Lung microvascular endothelial cell (primary cell): ENCODE results near the gene EXOC1. TPM values are rescaled to one million over a fixed set of nuclear protein-coding genes. Genes with fewer than 3 reads are reported as not detected.
"Not testable (repeated sequence)": the region's sequence is repeated elsewhere in the genome, so short reads cannot be mapped to it uniquely, and the experiment has no call there.

Source experiments
- DNase-seq, 2 donors: peaks; one replicate each; pipeline versions ENCODE4 v3.0.0 to v3.0.0-alpha.2; 2010; ENCODE audit warnings: low read depth in 2 of 2
- total RNA-seq: library from RNA; depleted of rRNA; stranded (reverse); fragments of >200 nt; gene quantifications from 2 replicates; pipeline ENCODE4 v1.2.1, GENCODE V29; 2014

The EXOC1 gene
- total RNA-seq, 1 donor from 2014 or later = 32.7 TPM

GRCh38 chr4:55904576-55904975, 51.1 kb downstream of the EXOC1 start:
- DNase-seq = no peak

- DNase-seq = no peak
These were observed 52.9 kb downstream of the EXOC1 start for GRCh38 chr4:55906323-55906722.

GRCh38 chr4:55906989-55907388, 53.5 kb downstream of the EXOC1 start:
- peak in 1 of 2 donors; percentile 44 for DNase-seq

DNA sequence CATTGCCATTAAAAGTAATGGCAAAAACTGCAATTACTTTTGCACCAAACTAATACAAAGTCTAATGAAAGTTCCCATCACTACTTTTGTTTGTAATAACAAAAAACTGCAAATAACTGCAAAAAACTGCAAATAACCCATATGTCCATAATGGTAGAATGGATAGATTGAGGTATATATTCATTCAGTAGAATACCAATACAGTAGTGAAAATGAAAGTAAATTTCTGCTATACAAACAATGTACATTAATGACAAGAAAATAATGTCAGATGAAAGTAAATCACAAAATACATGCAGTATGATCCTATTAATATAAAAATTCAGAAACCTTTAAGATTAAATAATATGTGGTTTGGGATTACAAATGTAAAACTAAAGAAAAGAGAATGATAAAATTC, 54.0 kb downstream of the EXOC1 start:
- DNase-seq = no peak

- DNase-seq = peak in 1 of 2 donors; percentile 17
These were observed 56.7 kb downstream of the EXOC1 start for GRCh38 chr4:55910140-55910539.

DNA sequence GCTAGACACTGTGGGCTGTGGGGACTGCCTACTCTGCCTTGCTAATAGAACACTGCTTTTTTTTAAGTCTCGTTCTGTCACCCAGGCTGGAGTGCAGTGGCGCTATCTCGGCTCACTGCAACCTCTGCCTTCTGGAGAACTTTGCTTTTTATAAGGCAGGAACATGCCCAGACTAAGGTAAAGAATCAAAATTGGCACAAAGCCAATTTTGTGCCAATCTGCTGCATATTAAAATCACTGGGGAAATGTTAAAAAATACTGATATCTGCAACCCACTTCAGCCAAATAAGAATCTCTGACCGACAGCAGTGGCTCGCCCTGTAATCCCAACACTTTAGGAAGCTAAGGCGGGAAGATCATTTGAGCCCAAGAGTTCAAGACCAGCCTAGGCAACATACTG, 58.8 kb downstream of the EXOC1 start:
- DNase-seq = no peak

GRCh38 chr4:55920571-55920970, 67.1 kb downstream of the EXOC1 start:
- DNase-seq = peak in 1 of 2 donors; percentile 16

- DNase-seq = peak; percentile 41 to 43
These were observed 67.6 kb downstream of the EXOC1 start for GRCh38 chr4:55921093-55921492.

- DNase-seq = peak in 1 of 2 donors; percentile 44
These were observed 71.8 kb downstream of the EXOC1 start for GRCh38 chr4:55925241-55925640.

DNA sequence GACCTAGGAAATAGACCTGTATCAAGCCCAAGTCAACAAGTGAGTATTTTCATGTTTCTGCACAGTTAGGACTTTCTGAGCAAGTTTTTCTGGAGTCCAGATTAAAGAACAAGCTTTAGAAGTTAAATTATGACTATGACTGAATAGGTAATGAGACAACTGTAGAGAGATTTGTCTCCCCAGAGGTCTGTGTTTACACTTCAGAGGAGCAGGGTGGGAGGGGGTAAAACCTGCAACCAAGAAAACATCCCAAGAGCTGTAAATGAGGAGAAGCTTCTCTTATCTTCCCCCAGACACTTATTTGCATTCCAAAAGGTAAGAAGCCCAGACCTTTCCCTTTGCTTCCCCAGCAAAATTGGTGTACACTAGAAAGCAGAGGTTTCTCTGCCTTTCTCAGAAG, 73.2 kb downstream of the EXOC1 start:
- DNase-seq = no peak

DNA sequence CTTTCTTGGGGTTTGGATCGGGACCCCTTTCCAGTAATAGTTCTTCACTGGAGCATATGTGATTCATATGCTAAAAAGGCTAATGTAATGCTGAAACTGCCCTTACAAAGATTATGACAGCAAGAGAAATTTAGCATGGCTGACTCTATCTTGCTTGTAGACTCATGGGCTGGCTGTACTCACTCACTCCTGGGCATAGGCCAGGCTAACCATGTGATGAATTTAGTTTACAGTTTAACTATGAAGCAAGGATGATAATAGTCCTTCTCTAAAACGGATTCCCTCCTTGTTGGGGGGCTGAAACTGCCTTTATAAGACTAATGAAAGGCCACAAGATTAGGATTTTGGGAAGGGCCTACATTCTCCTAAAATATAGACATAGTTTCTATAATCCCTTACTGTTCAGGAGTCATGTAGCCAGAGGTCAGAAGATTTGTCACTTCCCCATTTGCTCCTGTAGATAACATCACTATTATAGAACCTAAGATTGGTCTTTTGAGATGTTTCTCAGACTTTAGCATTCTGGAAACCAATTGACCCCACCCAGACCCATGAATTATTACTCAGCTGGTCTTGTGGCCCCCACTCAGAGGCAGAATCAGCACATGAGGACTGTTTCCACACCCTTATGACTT, 74.5 kb downstream of the EXOC1 start:
- DNase-seq = no peak

DNA sequence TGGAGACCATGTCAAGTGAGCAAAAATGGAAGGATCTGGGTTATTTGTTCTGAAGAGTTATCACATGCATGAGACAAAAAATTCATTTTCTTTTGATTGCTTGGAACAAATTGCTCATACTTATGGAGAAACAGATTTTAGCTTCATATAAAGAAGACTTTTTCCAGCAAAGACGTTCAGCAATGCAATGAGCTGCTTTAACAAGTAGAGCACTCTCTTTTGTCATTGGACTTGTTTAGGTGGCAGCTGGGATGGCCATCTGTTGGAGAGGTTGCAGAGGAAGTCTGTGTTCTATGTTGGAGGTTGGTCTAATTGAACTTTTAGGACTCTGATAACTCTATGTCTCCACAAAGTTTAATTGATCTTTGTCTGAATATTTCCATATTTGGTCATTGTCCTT, 75.4 kb downstream of the EXOC1 start:
- DNase-seq = no peak

DNA sequence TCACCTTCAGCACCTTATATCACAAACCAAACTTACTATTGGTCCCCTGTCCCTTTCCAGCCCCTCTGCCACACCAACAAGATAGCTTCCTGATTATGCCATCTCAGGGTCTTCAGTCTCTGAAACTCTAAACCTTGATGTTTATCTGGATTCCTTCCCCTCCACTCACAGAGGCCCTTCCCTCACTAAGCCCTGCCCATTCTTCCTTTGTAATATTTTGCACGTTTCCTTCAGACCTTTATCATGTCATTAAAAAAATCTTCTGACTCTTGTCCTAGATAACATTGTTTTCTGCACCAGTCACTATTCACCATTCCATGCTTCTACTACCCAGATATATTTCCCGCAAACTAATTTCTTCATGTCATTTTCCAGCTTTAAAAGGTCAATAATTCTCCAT, 77.6 kb downstream of the EXOC1 start:
- no peak for DNase-seq

DNA sequence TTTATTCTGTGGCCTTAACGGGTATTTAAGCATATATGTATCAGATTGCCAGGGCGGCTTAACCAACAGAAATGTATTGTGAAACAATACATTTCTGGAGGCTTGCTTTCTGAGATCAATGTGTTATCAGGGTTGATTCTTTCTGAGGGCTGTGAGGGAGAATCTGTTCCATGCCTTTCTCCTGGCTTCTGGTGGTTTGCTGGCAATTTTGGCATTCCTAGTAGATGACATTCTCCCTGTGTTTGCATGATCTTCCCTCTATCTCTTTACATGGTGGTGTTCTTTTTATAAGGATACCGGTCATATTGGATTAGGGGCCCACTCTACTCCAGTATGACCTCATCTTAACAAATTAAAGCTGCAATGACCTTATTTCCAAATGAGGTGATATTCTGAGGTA, 78.4 kb downstream of the EXOC1 start:
- DNase-seq = no peak

DNA sequence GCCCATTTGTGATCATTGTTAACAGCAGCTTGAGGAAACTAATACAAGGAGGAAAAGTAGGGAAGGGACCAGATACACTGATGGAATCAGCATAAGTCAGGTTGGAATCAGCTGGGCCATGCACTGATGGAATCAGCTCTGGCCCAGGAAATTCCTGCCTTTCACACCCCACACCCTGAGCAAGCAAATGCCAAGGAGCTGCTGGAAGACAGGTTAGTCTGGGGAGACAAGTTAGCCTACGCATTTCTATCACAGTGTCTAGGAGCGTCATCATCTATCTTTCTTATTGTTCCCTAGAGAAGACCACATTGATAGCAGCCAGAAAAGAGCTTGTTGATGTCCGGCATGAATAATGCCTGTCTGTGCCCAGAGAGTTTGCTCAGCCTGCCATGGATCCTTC, 79.1 kb downstream of the EXOC1 start:
- DNase-seq = no peak

DNA sequence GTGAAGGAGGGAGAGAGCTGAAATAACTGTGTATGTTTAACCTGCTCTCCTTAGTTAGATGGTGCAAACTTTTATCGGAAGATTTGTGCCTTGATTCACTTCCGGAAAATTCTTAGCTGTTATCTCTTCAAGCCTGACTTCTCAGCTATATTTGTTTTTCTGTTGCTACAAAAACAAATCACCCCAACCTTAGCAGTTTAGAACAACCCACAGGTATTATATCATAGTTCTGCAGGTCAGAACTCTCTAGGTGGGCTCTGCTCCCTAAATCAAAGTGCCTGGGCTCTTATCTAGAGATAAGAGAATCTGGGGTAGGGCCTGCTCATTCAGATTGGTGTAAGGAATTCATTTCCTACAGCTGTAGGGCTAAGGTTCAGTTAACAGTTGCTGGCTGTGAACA, 80.2 kb downstream of the EXOC1 start:
- no peak for DNase-seq

DNA sequence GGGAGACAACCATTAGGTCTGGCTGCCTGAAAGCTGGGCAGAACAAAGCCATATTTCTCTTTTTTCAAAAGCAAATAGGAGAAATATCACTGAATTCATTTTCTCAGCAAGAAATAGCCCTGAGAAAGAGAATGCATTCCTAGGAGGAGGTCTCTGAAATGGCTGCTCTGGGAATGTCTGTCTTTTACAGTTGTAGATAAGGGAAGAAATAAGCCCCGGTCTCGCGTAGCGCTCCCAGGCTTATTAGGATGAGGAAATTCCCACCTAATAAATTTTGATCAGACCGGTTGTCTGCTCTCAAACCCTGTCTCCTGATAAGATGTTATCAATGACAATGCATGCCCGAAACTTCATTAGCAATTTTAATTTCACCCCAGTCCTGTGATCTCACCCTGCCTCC, 82.5 kb downstream of the EXOC1 start:
- not testable (repeated sequence) for DNase-seq

DNA sequence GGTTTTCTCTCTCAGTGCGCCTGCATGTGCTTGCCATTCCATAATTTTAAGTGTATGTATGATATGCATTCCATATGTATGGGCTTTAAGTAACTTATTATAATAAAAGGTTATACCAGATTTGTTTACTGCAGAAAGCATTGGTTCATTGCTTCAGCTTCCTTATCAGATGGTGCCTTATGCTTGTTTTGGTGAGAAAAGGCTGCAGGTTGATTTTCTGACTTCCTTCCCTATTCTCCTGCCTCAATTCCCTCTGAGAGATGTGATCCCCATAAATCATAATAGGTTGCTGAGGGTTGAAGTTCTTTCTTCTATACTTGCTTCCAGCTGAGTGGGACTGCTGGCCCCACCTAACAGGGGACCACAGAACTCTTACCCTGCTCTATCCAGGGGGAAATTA, 85.0 kb downstream of the EXOC1 start:
- no peak for DNase-seq

DNA sequence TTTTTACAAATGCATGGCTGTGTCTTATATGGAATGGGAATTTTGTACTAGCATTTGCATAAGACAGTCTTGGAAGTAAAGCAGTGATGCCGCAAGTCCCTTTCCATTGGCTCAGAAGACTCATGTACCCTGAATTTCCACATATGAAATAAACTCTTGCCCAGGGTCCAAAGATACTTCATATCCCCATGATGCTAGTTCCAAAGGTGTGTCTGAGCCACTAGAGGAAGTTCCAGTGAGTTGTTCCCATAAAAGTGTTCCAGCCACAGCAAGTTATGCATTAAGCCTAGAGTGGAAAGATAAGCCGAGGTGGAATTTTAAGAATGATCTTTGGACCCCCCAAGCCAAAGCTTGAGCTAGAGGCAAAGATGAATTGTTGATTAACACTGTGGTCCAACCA, 86.0 kb downstream of the EXOC1 start:
- DNase-seq = no peak

GRCh38 chr4:55941881-55942396, 88.5 kb downstream of the EXOC1 start:
- no peak for DNase-seq

DNA sequence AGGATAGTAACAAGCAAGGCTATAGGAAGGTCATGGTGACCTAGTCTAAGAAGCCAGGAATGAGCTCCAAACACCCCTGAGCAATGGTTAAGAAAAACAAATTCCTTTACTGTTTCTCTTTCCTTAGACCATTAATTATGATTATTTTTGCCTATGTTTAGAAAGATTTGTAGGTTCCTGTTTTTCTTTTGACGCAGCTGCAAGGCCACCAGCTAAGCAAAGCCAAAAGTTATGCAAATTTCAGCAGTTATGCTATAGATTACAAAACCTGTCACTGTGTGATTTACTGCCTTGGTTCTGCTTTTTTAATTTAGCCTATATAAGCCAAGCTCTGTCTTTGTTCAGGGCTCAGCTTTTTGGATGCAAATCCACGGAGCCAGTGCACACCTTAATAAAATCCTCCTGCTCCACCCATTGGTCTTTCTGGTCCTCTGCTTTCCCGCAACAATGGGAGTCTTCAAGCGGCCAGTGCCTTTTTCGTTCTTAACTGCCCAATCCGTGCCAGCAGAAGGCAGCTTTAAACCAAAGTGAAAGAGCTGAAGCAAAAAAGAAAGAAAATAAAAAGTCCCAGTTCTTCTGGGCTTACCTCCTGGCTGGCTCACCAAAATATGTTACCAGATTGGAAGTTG, 93.9 kb downstream of the EXOC1 start:
- DNase-seq = peak; percentile 16 to 30

DNA sequence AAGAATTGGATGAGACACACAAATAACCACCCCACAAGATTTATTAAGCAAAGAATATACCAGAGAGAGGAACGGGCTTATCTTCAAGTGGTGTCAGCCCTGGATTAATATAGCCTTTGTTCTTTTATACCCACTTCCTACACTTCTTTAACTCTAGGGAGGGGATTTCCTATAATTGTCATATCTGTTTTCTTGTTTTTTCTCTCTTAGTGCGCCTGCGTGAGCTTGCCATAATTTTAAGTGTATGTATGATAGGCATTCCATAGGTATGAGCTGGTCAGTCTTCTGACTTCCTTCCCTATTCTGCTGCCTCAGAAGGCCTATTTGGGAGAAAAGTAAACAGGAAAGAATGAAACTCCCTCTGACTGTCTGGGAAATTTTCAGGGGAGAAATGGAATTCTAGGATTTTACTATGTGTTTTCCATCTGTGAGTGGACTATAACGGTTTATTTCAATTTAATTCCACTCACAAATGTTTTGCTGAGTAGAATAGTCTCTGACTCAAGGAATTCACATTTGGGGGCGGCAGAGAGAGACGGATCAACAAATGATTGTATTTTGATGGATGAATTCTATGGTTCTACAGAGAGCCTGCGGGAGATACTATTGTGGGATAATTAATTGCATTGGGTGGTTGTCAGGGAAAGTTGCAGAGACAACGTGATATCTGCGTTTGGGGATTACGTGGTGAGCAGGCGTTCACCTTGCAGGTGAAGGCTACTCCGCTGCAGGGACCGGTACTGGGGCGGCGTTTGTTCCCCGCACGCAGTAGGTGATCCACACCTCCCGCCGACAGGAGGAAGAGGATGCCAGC, 94.7 kb downstream of the EXOC1 start:
- peak; percentile 78 to 98 for DNase-seq
